Glutamatergic neuron (in vitro differentiated cells): ENCODE measurements around the gene METTL1. TPM values are rescaled to one million over a fixed set of nuclear protein-coding genes. Genes with fewer than 3 reads are reported as not detected.
A peak's percentile ranks its signal among the peaks of the same experiment; 100 is the strongest.

ENCODE experiments used
- DNase-seq: peaks from one replicate; pipeline ENCODE4 v3.0.0; 2022
- H3K27ac Mint-ChIP-seq: one replicate; pipeline ENCODE4 v1.8.0; 2020; ENCODE audit warnings: mild to moderate bottlenecking, mixed read lengths, inconsistent platforms; ENCODE audit not compliant: unreplicated experiment
- H3K27me3 Mint-ChIP-seq: one replicate; pipeline ENCODE4 v1.8.0; 2020; ENCODE audit warnings: mild to moderate bottlenecking, moderate library complexity, mixed read lengths, inconsistent platforms; ENCODE audit not compliant: unreplicated experiment
- H3K36me3 Mint-ChIP-seq: one replicate; pipeline ENCODE4 v1.8.0; 2020; ENCODE audit warnings: mild to moderate bottlenecking, mixed read lengths, inconsistent platforms; ENCODE audit not compliant: unreplicated experiment
- H3K4me1 Mint-ChIP-seq: one replicate; pipeline ENCODE4 v1.8.0; 2020; ENCODE audit warnings: mild to moderate bottlenecking, low read depth, mixed read lengths, inconsistent platforms; ENCODE audit not compliant: unreplicated experiment
- H3K4me3 Mint-ChIP-seq: one replicate; pipeline ENCODE4 v1.8.0; 2020; ENCODE audit warnings: mild to moderate bottlenecking, mixed read lengths, inconsistent platforms; ENCODE audit not compliant: unreplicated experiment
- H3K9me3 Mint-ChIP-seq: one replicate; pipeline ENCODE4 v1.8.0; 2020; ENCODE audit warnings: mild to moderate bottlenecking, moderate library complexity, mixed read lengths, inconsistent platforms; ENCODE audit not compliant: unreplicated experiment
- CTCF ChIP-seq: fragments of 200-600 bp; sonication (generic); IDR thresholded peaks from one replicate; pipeline ENCODE4 v1.5.0; 2021; ENCODE audit not compliant: partially characterized antibody, unreplicated experiment
- microRNA-seq: library from miRNA; unstranded; fragments of <30 nt; microRNA quantifications from one replicate; pipeline ENCODE4, GENCODE V29; 2020; ENCODE audit not compliant: unreplicated experiment
- total RNA-seq: library from RNA; stranded (reverse); fragmentation: NEBNext Ultra II Directional; extraction: Animal tissue kit (Norgen Biotek cat#: 25700); gene quantifications from one replicate; pipeline ENCODE4 v1.2.1, GENCODE V29; 2021; ENCODE audit not compliant: unreplicated experiment

Gene METTL1
- total RNA-seq, 1 donor from 2014 or later: 9.1 TPM

GRCh38 chr12:57719777-57720605 lies 51.9 kb downstream of the METTL1 start:
- DNase-seq: no peak

DNA sequence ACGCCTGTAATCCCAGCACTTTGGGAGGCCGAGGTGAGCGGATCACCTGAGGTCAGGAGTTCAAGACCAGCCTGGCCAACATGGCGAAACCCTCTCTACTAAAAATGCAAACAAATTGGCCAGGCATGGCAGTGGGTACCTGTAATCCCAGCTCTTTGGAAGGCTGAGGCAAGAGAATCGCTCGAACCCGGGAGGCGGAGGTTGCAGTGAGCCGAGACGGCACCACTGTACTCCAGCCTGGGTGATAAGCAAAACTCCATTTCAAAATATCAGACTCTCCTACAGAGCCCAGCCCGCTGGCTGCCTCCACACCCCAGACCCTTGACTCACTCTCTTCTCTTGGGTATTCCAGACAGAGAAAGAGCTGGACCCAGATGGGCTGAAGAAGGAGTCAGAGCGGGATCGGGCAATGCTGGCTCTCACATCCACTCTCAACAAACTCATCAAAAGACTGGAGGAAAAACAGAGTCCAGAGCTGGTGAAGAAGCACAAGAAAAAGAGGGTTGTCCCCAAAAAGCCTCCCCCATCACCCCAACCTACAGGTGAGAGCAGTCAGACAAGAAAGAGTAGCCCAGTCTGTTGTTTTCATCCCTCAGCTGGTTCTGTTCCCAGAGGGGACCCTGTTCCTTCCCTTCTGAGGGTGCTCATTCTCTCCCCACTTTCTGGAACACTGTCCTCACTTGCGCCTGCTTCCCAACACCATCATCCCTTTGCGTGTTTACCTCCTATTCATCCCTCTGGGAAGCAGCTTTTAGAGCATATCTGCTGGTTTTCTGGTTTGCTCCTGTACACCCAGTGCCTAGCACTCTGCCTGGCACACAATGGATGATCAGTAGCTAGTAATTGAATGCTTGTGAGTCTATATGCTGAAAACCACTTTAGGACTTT lies 53.0 kb downstream of the METTL1 start:
- Mint-ChIP-seq H3K27me3 (peaks cover 3% of the 10 kb centered on the region), H3K27ac (no peak overlapping the region), H3K4me1 (peaks cover 9% of the 10 kb centered on the region), H3K9me3 (peaks cover 11% of the 10 kb centered on the region), H3K4me3 (no peak overlapping the region), H3K36me3 (peaks cover 14% of the 10 kb centered on the region)
- no peak for DNase-seq
- TF ChIP-seq CTCF: no peak

More at GRCh38 chr12:57719777-57720605, 51.9 kb downstream of the METTL1 start:
- H3K4me3 Mint-ChIP-seq: no peak overlapping the region
- no peak for TF ChIP-seq CTCF
- H3K4me1 Mint-ChIP-seq: peaks cover 9% of the 10 kb centered on the region
- no peak overlapping the region for H3K27ac Mint-ChIP-seq
- peaks cover 14% of the 10 kb centered on the region for H3K36me3 Mint-ChIP-seq
- H3K9me3 Mint-ChIP-seq: peaks cover 12% of the 10 kb centered on the region
- H3K27me3 Mint-ChIP-seq: peaks cover 3% of the 10 kb centered on the region

Small RNAs within 50 kb of the gene (microRNA-seq; reads per million reads assigned to microRNA genes)
- gene MIR6759: 2.8 reads per million, percentile 20 among the genes with 10 or more reads in this experiment

Other genes starting within 250 kb of the METTL1 start
- gene MBD6, start 249.3 kb downstream of the METTL1 start, total RNA-seq: 108 TPM
- gene DCTN2, start 224.9 kb downstream of the METTL1 start, total RNA-seq: 484 TPM
- gene KIF5A, start 222.1 kb downstream of the METTL1 start, total RNA-seq: 314 TPM
- 27.5 TPM for gene PIP4K2C, start 180.9 kb downstream of the METTL1 start, total RNA-seq
- gene DTX3, start 167.3 kb downstream of the METTL1 start, total RNA-seq: 99.6 TPM
- 80.2 TPM for gene ARHGEF25, start 160.7 kb downstream of the METTL1 start, total RNA-seq
- 83.9 TPM for gene B4GALNT1, start 138.9 kb downstream of the METTL1 start, total RNA-seq
- gene OS9, start 78.0 kb downstream of the METTL1 start, total RNA-seq: 225 TPM
- 45.5 TPM for gene AGAP2, start 33.4 kb downstream of the METTL1 start, total RNA-seq
- 27.2 TPM for gene TSPAN31, start 27.1 kb downstream of the METTL1 start, total RNA-seq
- gene CDK4, start 19.8 kb downstream of the METTL1 start, total RNA-seq: 123 TPM
- gene MARCHF9, start 17.0 kb downstream of the METTL1 start, total RNA-seq: 26.7 TPM
- gene CYP27B1, start 5.0 kb downstream of the METTL1 start, total RNA-seq: 1.7 TPM
- 3.3 TPM for gene EEF1AKMT3, start 509 bp upstream of the METTL1 start, total RNA-seq
- 35.7 TPM for gene TSFM, start 10.7 kb upstream of the METTL1 start, total RNA-seq
- 4.8 TPM for gene AVIL, start 46.6 kb upstream of the METTL1 start, total RNA-seq
- 127 TPM for gene CTDSP2, start 74.6 kb upstream of the METTL1 start, total RNA-seq
- gene ATP23, start 169.5 kb upstream of the METTL1 start, total RNA-seq: 1.3 TPM